CD8-positive, alpha-beta memory T cell (primary cell): ENCODE results near the gene RGS13. TPM values are rescaled to one million over a fixed set of nuclear protein-coding genes. Genes with fewer than 3 reads are reported as not detected.

Experiments
- CTCF ChIA-PET: fragments of 350-600 bp; sonication (Branson Sonifier 250); formaldehyde crosslinking; loops from one replicate; lab custom pipeline; 2021; ENCODE audit warnings: antibody characterized with exemption; lab: Charles Lee
- POLR2A ChIA-PET: fragments of 350-600 bp; sonication (Branson Sonifier 250); formaldehyde crosslinking; loops from one replicate; lab custom pipeline; 2021; ENCODE audit warnings: antibody characterized with exemption; lab: Charles Lee
- DNase-seq, 5 donors: peaks; one replicate each; pipeline versions ENCODE4 v3.0.0 to v3.0.0-alpha.2; 2020 to 2022; ENCODE audit warnings: mixed read lengths in 1 of 5
- H3K27ac ChIP-seq: one replicate; pipeline ENCODE4 v1.7.0; 2013; ENCODE audit warnings: low read depth, mild to moderate bottlenecking, low read length, moderate library complexity
- H3K27me3 ChIP-seq: 2 replicates; pipeline ENCODE4 v1.7.0; 2013; ENCODE audit warnings: low read length, mild to moderate bottlenecking; ENCODE audit not compliant: insufficient read depth, poor library complexity, severe bottlenecking
- H3K36me3 ChIP-seq: 2 replicates; pipeline ENCODE4 v1.7.0; 2013; ENCODE audit warnings: mild to moderate bottlenecking, low read length, moderate library complexity; ENCODE audit not compliant: insufficient read depth
- H3K4me1 ChIP-seq: 2 replicates; pipeline ENCODE4 v1.7.0; 2013; ENCODE audit warnings: mild to moderate bottlenecking, low read length, moderate library complexity; ENCODE audit not compliant: insufficient read depth
- H3K4me3 ChIP-seq: 2 replicates; pipeline ENCODE4 v1.7.0; 2013; ENCODE audit warnings: mild to moderate bottlenecking, low read length
- H3K9me3 ChIP-seq: 2 replicates; pipeline ENCODE4 v1.7.0; 2013; ENCODE audit warnings: mild to moderate bottlenecking, low read length
- H3K27ac Mint-ChIP-seq, 8 donors: one replicate each; pipeline ENCODE4 v1.8.0; 2020 to 2021; ENCODE audit warnings: mixed read lengths in 8 of 8, mild to moderate bottlenecking in 6 of 8, inconsistent platforms in 3 of 8, moderate library complexity in 3 of 8
- H3K27me3 Mint-ChIP-seq, 2 donors: one replicate each; pipeline ENCODE4 v1.8.0; 2020 to 2021; ENCODE audit warnings: mixed read lengths in 2 of 2, mild to moderate bottlenecking in 1 of 2, moderate library complexity in 1 of 2
- H3K36me3 Mint-ChIP-seq, 3 donors: one replicate each; pipeline ENCODE4 v1.8.0; 2020 to 2021; ENCODE audit warnings: mixed read lengths in 3 of 3, inconsistent platforms in 1 of 3, mild to moderate bottlenecking in 1 of 3
- H3K4me1 Mint-ChIP-seq, 3 donors: one replicate each; pipeline ENCODE4 v1.8.0; 2020 to 2021; ENCODE audit warnings: mixed read lengths in 3 of 3, inconsistent platforms in 1 of 3, mild to moderate bottlenecking in 1 of 3
- H3K4me3 Mint-ChIP-seq, 7 donors: one replicate each; pipeline ENCODE4 v1.8.0; 2020 to 2021; ENCODE audit warnings: mixed read lengths in 7 of 7, mild to moderate bottlenecking in 6 of 7, moderate library complexity in 4 of 7, inconsistent platforms in 2 of 7
- H3K9me3 Mint-ChIP-seq, 5 donors: one replicate each; pipeline ENCODE4 v1.8.0; 2020 to 2022; ENCODE audit warnings: mixed read lengths in 5 of 5, mild to moderate bottlenecking in 3 of 5, moderate library complexity in 2 of 5, inconsistent platforms in 1 of 5
- polyA plus RNA-seq: library from polyadenylated mRNA; unstranded; fragments of 300-500 nt; fragmentation: Illumina TruSeq; gene quantifications from one replicate; pipeline ENCODE4 v1.2.3, GENCODE V29; 2021
- total RNA-seq, 2 experiments: library from RNA; stranded (reverse); gene quantifications; one replicate each; pipeline ENCODE4 v1.2.3, GENCODE V29; 2021

RGS13 gene
- total and polyA plus RNA-seq, 3 experiments from 2014 or later = 0.07 to 0.24 TPM; not detected in 1

DNA sequence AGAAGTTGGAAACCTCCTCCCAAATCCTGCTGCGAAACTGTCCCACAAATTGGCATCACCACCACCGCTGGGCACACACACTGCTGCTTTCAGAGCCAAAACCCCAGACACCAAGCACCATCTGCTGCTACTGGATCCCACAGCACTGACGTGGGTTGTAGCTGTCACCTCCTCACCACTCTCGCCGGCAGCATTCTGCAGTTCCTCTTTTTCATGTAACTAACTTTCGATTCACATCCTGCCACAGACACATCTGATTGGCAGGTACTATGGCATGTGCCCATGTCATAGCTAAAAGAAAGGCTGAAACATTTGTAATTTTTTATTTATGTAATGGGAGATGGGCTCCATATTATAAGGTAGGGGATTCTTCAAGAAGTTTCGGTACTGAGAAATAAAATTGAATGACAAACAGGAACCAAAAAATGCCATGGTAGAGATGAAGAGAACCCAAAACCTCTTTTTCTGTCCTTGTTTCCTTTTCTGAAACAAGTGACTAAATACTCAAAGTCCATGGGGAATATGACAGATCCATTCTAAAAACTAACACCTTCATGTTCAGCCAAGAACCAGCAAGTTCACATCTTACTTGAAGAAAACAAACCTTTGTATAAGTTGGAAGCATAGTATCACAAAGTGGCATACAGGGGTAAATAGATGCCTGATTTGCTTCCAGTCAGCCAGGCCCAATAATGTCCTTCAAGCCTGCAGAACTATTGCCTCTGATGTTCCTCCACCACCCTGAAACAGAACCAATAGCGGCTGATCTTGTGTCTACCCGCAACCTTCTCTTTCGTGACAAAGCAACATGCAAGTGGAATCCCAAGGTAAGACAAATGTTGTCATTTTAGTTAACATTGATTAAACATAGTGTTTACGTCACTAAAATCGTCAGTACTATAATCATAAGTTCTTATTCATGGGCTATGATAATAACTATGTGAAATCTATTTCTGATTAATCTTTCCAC, 26.6 kb upstream of the RGS13 start:
- H3K27me3 Mint-ChIP-seq = peaks cover 0 to 2% of the 10 kb centered on the region in 2 donors
- H3K9me3 Mint-ChIP-seq = no peaks in the 10 kb centered on the region
- POLR2A ChIA-PET = no interaction called here
- Histone ChIP-seq H3K27ac (peak overlapping the region; percentile 26), H3K9me3 (no peaks in the 10 kb centered on the region), H3K4me1 (peaks cover 11% of the 10 kb centered on the region), H3K36me3 (no peaks in the 10 kb centered on the region), H3K4me3 (peak overlapping the region; percentile 7), H3K27me3 (no peaks in the 10 kb centered on the region)
- H3K4me3 Mint-ChIP-seq = peak overlapping the region; percentile 1 to 73 (median 57)
- CTCF ChIA-PET = interaction anchor here (0.9 to 5.3 kb wide), 3 partner anchors 129 to 134 kb away, joined by 4 to 53 read pairs (median 41); no protein-coding TSS in a partner anchor
- no peaks in the 10 kb centered on the region for H3K36me3 Mint-ChIP-seq
- H3K4me1 Mint-ChIP-seq = peaks cover 19 to 20% (median 19%) of the 10 kb centered on the region in 3 donors
- DNase-seq = peak; percentile 43 to 82 (median 65)
- H3K27ac Mint-ChIP-seq = peak overlapping the region; percentile 17 to 94 (median 87)

DNA sequence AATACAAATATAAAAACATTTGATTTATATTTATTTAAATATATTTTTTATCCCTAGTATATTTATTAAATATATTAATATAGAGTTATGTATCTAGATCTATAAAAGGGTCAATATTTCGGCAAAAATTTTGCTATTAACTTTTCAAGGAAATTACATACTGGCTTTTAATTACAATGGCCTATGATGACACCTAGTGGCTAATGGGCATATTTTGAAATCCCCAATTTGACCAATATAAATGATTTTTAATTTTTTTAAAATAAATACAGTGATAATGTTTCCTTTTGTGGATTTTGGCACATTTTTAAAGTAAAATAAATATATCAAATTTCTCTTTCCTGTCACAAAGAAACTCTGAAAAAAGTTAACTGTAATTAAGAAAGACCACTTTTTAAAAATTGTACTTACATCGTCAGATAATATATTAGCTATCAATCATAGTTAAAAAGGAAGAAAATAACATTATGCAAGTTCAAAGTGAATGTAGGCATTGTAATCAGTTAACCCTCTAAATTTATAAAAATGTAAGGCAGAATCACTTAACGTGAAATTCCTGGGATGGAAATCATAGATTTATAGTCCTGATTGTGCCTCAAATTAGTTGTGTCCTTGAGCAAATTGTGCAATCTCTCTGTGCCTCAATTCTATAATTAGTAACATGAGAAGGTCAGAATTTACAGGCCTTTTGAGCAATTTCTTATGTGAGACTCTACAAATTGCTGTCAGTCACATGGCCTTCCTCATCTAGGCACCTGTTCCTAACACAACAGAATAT, 25.6 kb upstream of the RGS13 start:
- ChIA-PET CTCF (interaction anchor here (2.8 kb wide), 1 partner anchor 135 kb away, joined by 41 read pairs; no protein-coding TSS in a partner anchor), POLR2A (no interaction called here)
- H3K4me1 Mint-ChIP-seq = peaks cover 15 to 19% (median 16%) of the 10 kb centered on the region in 3 donors
- H3K27ac ChIP-seq = no peak overlapping the region
- no peaks in the 10 kb centered on the region for H3K27me3 ChIP-seq
- H3K9me3 Mint-ChIP-seq = no peaks in the 10 kb centered on the region
- H3K4me3 ChIP-seq = no peak overlapping the region
- no peaks in the 10 kb centered on the region for H3K9me3 ChIP-seq
- no peaks in the 10 kb centered on the region for H3K36me3 ChIP-seq
- no peak overlapping the region for H3K4me3 Mint-ChIP-seq
- H3K27ac Mint-ChIP-seq = peak overlapping the region in 1 of 8 donors; percentile 17
- DNase-seq = peak in 2 of 5 donors; percentile 12 to 16
- peaks cover 0 to 2% of the 10 kb centered on the region in 2 donors for H3K27me3 Mint-ChIP-seq
- peaks cover 11% of the 10 kb centered on the region for H3K4me1 ChIP-seq
- H3K36me3 Mint-ChIP-seq = no peaks in the 10 kb centered on the region

DNA sequence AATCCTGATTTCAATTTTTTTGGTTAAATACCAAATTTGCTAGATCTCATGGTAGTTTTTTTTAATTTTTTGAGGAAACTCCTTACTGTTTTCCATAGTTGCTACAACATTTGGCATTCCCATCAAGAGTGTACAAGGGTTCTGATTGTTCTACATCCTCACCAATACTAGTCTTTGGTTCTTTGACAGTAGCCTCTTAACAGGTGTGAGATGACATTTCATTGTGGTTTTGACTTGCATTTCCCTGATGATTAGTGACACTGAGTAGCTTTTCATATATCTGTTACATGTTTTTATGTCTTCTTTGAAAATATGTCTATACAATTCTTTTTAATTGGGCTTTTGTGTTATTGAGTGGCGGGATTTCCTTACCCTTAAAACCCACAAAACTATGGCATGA, 20.9 kb upstream of the RGS13 start:
- Histone ChIP-seq H3K4me1 (no peaks in the 10 kb centered on the region), H3K9me3 (no peaks in the 10 kb centered on the region), H3K36me3 (no peaks in the 10 kb centered on the region), H3K27me3 (no peaks in the 10 kb centered on the region), H3K27ac (no peak overlapping the region), H3K4me3 (no peak overlapping the region)
- Mint-ChIP-seq H3K27ac (no peak overlapping the region), H3K4me1 (no peaks in the 10 kb centered on the region), H3K9me3 (no peaks in the 10 kb centered on the region), H3K27me3 (no peaks in the 10 kb centered on the region), H3K36me3 (no peaks in the 10 kb centered on the region), H3K4me3 (no peak overlapping the region)
- no peak for DNase-seq
- ChIA-PET POLR2A (no interaction called here), CTCF (no interaction called here)

- Mint-ChIP-seq H3K36me3 (no peaks in the 10 kb centered on the region), H3K9me3 (peaks cover 0 to 6% (median 0%) of the 10 kb centered on the region in 5 donors), H3K4me1 (no peaks in the 10 kb centered on the region), H3K27me3 (no peaks in the 10 kb centered on the region), H3K27ac (no peak overlapping the region), H3K4me3 (no peak overlapping the region)
- H3K27me3 ChIP-seq = no peaks in the 10 kb centered on the region
- H3K36me3 ChIP-seq = no peaks in the 10 kb centered on the region
- DNase-seq = no peak
- CTCF ChIA-PET = no interaction called here
- H3K27ac ChIP-seq = no peak overlapping the region
- H3K4me3 ChIP-seq = no peak overlapping the region
- H3K4me1 ChIP-seq = no peaks in the 10 kb centered on the region
- POLR2A ChIA-PET = no interaction called here
- H3K9me3 ChIP-seq = no peaks in the 10 kb centered on the region
Measured at GRCh38 chr1:192620071-192620635, 15.8 kb upstream of the RGS13 start.

DNA sequence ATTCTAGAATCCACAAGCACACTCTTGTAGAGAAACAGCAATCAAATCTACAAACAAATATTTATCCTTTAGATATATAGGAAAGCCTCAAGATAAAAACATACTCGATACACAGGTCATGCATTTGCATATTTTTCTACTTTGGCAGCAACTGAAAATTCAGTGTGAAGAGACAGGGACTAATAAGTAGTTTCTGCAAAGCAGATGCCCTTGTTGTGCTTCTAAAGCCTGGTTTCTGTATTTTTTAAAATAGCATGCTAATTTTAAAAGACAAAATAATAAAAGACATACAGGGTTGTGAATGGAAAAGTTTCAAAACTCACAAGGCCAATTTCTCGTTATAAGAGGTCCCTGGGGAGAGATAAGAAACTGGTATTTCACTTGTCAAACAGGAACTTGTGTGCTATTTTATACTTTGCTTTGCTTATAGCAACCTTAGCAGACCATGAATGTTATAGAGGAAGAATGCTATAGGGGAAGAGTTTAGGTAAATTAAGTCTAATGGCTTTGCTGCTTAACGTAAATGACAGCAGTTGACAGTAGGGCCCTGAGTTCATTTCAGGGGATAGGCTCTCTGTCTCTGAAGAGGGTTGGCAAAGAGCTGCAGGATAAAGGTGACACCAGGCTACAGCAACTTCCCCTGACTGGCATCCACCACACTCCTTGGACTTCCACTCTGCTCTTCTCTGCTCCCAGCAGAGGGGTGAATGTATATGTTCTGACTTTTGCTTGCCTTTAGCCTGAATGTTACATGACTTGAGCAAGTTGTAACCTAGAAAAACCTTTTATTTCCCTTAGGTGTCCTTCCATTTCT, 9.4 kb upstream of the RGS13 start:
- ChIA-PET POLR2A (no interaction called here), CTCF (no interaction called here)
- Histone ChIP-seq H3K27me3 (no peaks in the 10 kb centered on the region), H3K4me1 (no peaks in the 10 kb centered on the region), H3K36me3 (no peaks in the 10 kb centered on the region), H3K9me3 (no peaks in the 10 kb centered on the region), H3K27ac (no peak overlapping the region), H3K4me3 (no peak overlapping the region)
- DNase-seq = no peak
- H3K4me1 Mint-ChIP-seq = no peaks in the 10 kb centered on the region
- peaks cover 0 to 4% of the 10 kb centered on the region in 2 donors for H3K27me3 Mint-ChIP-seq
- H3K36me3 Mint-ChIP-seq = no peaks in the 10 kb centered on the region
- peaks cover 0 to 4% (median 0%) of the 10 kb centered on the region in 5 donors for H3K9me3 Mint-ChIP-seq
- no peak overlapping the region for H3K4me3 Mint-ChIP-seq
- no peak overlapping the region for H3K27ac Mint-ChIP-seq

- H3K27me3 Mint-ChIP-seq = peaks cover 0 to 4% of the 10 kb centered on the region in 2 donors
- H3K4me3 Mint-ChIP-seq = no peak overlapping the region
- no peaks in the 10 kb centered on the region for H3K4me1 Mint-ChIP-seq
- Histone ChIP-seq H3K36me3 (no peaks in the 10 kb centered on the region), H3K4me3 (no peak overlapping the region), H3K9me3 (no peaks in the 10 kb centered on the region), H3K27me3 (no peaks in the 10 kb centered on the region), H3K27ac (no peak overlapping the region), H3K4me1 (no peaks in the 10 kb centered on the region)
- no peak for DNase-seq
- H3K27ac Mint-ChIP-seq = no peak overlapping the region
- H3K9me3 Mint-ChIP-seq = peaks cover 0 to 2% (median 0%) of the 10 kb centered on the region in 5 donors
- ChIA-PET CTCF (no interaction called here), POLR2A (no interaction called here)
- no peaks in the 10 kb centered on the region for H3K36me3 Mint-ChIP-seq
Measured at GRCh38 chr1:192627901-192628300, 8.0 kb upstream of the RGS13 start.

DNA sequence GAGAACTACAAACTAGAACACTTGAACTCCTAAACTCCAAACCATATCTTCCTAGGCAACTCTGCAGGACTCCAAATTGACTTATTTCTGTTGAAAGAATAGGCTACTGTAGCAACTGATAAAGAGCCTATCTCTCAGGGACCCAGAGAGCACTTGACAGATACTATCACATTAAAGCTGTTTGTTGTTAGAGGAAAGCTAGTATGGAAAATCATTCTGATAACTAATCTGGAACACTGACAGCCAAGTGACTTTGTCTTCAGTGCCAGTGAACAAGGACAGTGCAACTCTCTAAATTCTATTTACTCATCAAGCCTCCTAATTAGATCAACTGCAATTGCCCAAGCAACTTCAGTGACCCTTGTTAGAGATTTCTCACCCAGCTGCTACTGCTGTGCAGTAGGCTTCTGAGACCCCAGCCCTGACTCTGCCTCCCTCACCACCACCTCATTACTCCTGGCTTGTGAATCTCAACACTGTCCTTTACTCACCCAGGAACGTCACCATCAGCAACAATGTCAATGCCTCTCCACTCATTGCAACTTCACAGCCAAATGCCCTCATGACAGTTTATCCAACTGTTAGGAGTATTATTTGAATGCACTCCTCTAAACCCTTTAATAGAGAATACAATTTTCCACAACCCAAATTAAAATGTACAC, 7.4 kb upstream of the RGS13 start:
- peaks cover 0 to 4% of the 10 kb centered on the region in 2 donors for H3K27me3 Mint-ChIP-seq
- Histone ChIP-seq H3K4me3 (no peak overlapping the region), H3K4me1 (no peaks in the 10 kb centered on the region), H3K27me3 (no peaks in the 10 kb centered on the region), H3K9me3 (no peaks in the 10 kb centered on the region), H3K27ac (no peak overlapping the region), H3K36me3 (no peaks in the 10 kb centered on the region)
- DNase-seq = no peak
- no peak overlapping the region for H3K27ac Mint-ChIP-seq
- no peak overlapping the region for H3K4me3 Mint-ChIP-seq
- ChIA-PET POLR2A (no interaction called here), CTCF (no interaction called here)
- H3K9me3 Mint-ChIP-seq = peaks cover 0 to 2% (median 0%) of the 10 kb centered on the region in 5 donors
- H3K36me3 Mint-ChIP-seq = no peaks in the 10 kb centered on the region
- no peaks in the 10 kb centered on the region for H3K4me1 Mint-ChIP-seq
